ENCODE measurements around the gene CRYBA2.

DNA sequence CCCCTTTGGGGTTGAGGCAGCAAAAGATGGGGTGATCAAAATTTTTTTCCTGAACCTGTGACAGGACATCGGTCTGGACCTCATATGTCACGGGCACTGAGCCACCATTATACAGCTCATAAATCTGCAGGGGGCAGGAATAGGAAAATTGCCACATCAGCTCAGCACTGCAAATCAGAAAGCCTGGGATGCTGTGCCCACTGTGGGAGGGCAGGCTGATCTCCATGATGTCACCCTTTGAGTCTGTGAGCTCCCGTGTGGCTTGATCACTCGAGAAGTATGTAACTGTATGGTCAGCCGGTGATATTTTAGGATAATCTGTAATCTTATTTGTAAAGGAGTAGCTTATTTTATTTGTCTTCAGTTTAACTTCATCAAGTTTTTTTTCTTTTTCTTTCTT lies 17.7 kb upstream of the CRYBA2 start:
- TF ChIP-seq, protein P1, sequence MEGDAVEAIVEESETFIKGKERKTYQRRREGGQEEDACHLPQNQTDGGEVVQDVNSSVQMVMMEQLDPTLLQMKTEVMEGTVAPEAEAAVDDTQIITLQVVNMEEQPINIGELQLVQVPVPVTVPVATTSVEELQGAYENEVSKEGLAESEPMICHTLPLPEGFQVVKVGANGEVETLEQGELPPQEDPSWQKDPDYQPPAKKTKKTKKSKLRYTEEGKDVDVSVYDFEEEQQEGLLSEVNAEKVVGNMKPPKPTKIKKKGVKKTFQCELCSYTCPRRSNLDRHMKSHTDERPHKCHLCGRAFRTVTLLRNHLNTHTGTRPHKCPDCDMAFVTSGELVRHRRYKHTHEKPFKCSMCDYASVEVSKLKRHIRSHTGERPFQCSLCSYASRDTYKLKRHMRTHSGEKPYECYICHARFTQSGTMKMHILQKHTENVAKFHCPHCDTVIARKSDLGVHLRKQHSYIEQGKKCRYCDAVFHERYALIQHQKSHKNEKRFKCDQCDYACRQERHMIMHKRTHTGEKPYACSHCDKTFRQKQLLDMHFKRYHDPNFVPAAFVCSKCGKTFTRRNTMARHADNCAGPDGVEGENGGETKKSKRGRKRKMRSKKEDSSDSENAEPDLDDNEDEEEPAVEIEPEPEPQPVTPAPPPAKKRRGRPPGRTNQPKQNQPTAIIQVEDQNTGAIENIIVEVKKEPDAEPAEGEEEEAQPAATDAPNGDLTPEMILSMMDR (conservative IDR thresholded peaks at IDR 0.05; ENCODE audit: low read depth, low read length), result no peak
- TF ChIP-seq EZH2phosphoT487 (IDR thresholded peaks at IDR 0.05; ENCODE audit: borderline replicate concordance, low read length) (no peak), EZH2 (IDR thresholded peaks at IDR 0.05; ENCODE audit: low read length, unreplicated experiment) (no peak)

All from PC-3 (cell line).